Neural cell (in vitro differentiated cells): Measurements from ENCODE around the gene NFIA. TPM values are rescaled to one million over a fixed set of nuclear protein-coding genes. Genes with fewer than 3 reads are reported as not detected.

Experiments
- H2AFZ ChIP-seq: fragments of 200-600, 300-800 bp; sonication (generic), shearing (Covaris generic); 2 replicates; pipeline ENCODE4 v1.6.0; 2014; ENCODE audit warnings: low read depth, mild to moderate bottlenecking, antibody characterized with exemption, low read length, moderate library complexity
- H3F3A ChIP-seq: fragments of 200-600 bp; shearing (Covaris generic); 2 replicates; pipeline ENCODE4 v1.6.1; 2016; ENCODE audit warnings: mild to moderate bottlenecking, moderate library complexity, mixed read lengths, antibody characterized with exemption, low read length; ENCODE audit not compliant: insufficient read depth, poor library complexity, severe bottlenecking
- H3K27ac ChIP-seq: fragments of 200-600, 300-800 bp; sonication (generic), shearing (Covaris generic); 2 replicates; pipeline ENCODE4 v1.5.1; 2014; ENCODE audit warnings: mild to moderate bottlenecking, low read length, moderate library complexity
- H3K27me3 ChIP-seq: fragments of 300-800, 200-600 bp; sonication (generic), shearing (Covaris generic); 2 replicates; pipeline ENCODE4 v1.6.0; 2014; ENCODE audit warnings: mild to moderate bottlenecking, low read depth, low read length, moderate library complexity; ENCODE audit not compliant: insufficient read depth
- H3K36me3 ChIP-seq: fragments of 300-800, 200-600 bp; sonication (generic), shearing (Covaris generic); 2 replicates; pipeline ENCODE4 v1.5.1; 2014; ENCODE audit warnings: mild to moderate bottlenecking, antibody characterized with exemption, low read length, moderate library complexity; ENCODE audit not compliant: insufficient read depth
- H3K4me2 ChIP-seq: fragments of 300-800, 200-600 bp; sonication (generic), shearing (Covaris generic); 2 replicates; pipeline ENCODE4 v1.6.0; 2014; ENCODE audit warnings: mild to moderate bottlenecking, low read length
- H3K4me3 ChIP-seq: fragments of 300-800, 200-600 bp; sonication (generic), shearing (Covaris generic); 2 replicates; pipeline ENCODE4 v1.5.1; 2014; ENCODE audit warnings: mild to moderate bottlenecking, low read length, moderate library complexity
- H3K79me2 ChIP-seq: fragments of 200-600 bp; shearing (Covaris generic); replicated peaks from 2 replicates; pipeline ENCODE4 v1.6.0; 2014; ENCODE audit warnings: mild to moderate bottlenecking, low read length, moderate library complexity; ENCODE audit not compliant: insufficient read depth
- H3K9ac ChIP-seq: fragments of 300-800, 200-600 bp; sonication (generic), shearing (Covaris generic); 2 replicates; pipeline ENCODE4 v1.6.1; 2016; ENCODE audit warnings: mild to moderate bottlenecking, low read length, mixed read lengths
- H3K9me2 ChIP-seq: fragments of 200-600 bp; shearing (Covaris generic); 2 replicates; pipeline ENCODE4 v1.6.1; 2016; ENCODE audit warnings: mild to moderate bottlenecking, low read length, mixed read lengths; ENCODE audit not compliant: insufficient read depth
- H3K9me3 ChIP-seq: fragments of 200-600, 300-800 bp; sonication (generic), shearing (Covaris generic); 2 replicates; pipeline ENCODE4 v1.6.1; 2016; ENCODE audit warnings: mild to moderate bottlenecking, mixed run types, low read length, moderate library complexity, mixed read lengths
- H4K20me1 ChIP-seq: fragments of 200-600 bp; shearing (Covaris generic); 2 replicates; pipeline ENCODE4 v1.6.1; 2016; ENCODE audit warnings: mild to moderate bottlenecking, mixed run types; ENCODE audit not compliant: insufficient read depth
- EP300 ChIP-seq: fragments of 450-650 bp; conservative IDR thresholded peaks from 2 replicates; pipeline ENCODE4 v1.6.1; 2014; ENCODE audit warnings: antibody characterized with exemption, mild to moderate bottlenecking, moderate library complexity; ENCODE audit not compliant: poor library complexity, severe bottlenecking
- EZH2 ChIP-seq: fragments of 200-600, 300-800 bp; shearing (Covaris generic), sonication (generic); IDR thresholded peaks from 2 replicates; pipeline ENCODE4 v1.6.1; 2014; ENCODE audit warnings: antibody characterized with exemption, low read length, borderline replicate concordance, mild to moderate bottlenecking; ENCODE audit not compliant: insufficient read depth, poor library complexity, severe bottlenecking
- MXI1 ChIP-seq: fragments of 450-650 bp; conservative IDR thresholded peaks from 2 replicates; pipeline ENCODE4 v1.6.1; 2014; ENCODE audit warnings: antibody characterized with exemption, mild to moderate bottlenecking; ENCODE audit not compliant: poor library complexity, severe bottlenecking
- POLR2AphosphoS5 ChIP-seq: IDR thresholded peaks from 2 replicates; pipeline ENCODE4 v1.6.1; 2012
- RAD21 ChIP-seq: fragments of 450-650 bp; conservative IDR thresholded peaks from 2 replicates; pipeline ENCODE4 v1.6.1; 2014; ENCODE audit warnings: antibody characterized with exemption, mild to moderate bottlenecking, moderate library complexity
- SMC3 ChIP-seq: fragments of 450-650 bp; conservative IDR thresholded peaks from 2 replicates; pipeline ENCODE4 v1.6.1; 2014; ENCODE audit warnings: antibody characterized with exemption, mild to moderate bottlenecking, moderate library complexity; ENCODE audit not compliant: poor library complexity
- TAF1 ChIP-seq: IDR thresholded peaks from 2 replicates; pipeline ENCODE4 v1.6.1; 2012; ENCODE audit warnings: low read depth
- polyA plus RNA-seq: library from polyadenylated mRNA; depleted of rRNA; stranded (reverse); fragments of >200 nt; gene quantifications from 2 replicates; pipeline ENCODE4 v1.2.3, GENCODE V29; 2014
- TF ChIP-seq, protein P1 (sequence below): fragments of 450-650 bp; IDR thresholded peaks from 2 replicates; pipeline ENCODE4 v1.5.1; 2014; ENCODE audit warnings: antibody characterized with exemption, mild to moderate bottlenecking, moderate library complexity; ENCODE audit not compliant: poor library complexity, severe bottlenecking
- TF ChIP-seq, protein P2 (sequence below): IDR thresholded peaks from 2 replicates; pipeline ENCODE4 v1.6.1; 2012; ENCODE audit warnings: borderline replicate concordance

Gene NFIA
- polyA plus RNA-seq, 1 donor from 2014 or later = 0.47 TPM

DNA sequence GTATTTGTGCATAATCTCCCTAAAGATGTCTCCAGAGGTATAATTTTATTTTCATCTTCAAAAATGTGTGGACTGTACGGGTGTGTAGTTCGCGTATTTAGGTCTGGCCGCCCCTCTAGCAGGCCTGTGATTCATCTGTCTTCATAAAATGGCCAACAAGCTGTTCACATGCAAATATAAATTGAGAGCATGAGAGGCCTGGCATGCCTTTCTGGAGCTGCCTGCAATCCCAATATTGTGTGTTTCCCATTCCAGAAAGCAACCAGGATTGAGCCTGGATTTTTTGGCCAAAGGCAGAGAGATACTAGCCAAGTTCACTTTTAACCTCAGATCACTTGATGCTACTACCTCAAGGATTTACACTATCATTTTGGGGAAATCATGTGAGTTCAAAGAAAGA lies 197.2 kb downstream of the NFIA start:
- Histone ChIP-seq H3K9ac (no peak overlapping the region), H3K27me3 (no peaks in the 10 kb centered on the region), H4K20me1 (no peaks in the 10 kb centered on the region), H3K36me3 (no peaks in the 10 kb centered on the region), H3K4me2 (no peak overlapping the region), H3F3A (no peaks in the 10 kb centered on the region), H3K79me2 (no peaks in the 10 kb centered on the region), H3K9me3 (no peaks in the 10 kb centered on the region), H3K4me3 (no peak overlapping the region), H3K9me2 (no peaks in the 10 kb centered on the region), H2AFZ (no peak overlapping the region), H3K27ac (no peak overlapping the region)
- TF ChIP-seq EP300 (no peak), SMC3 (no peak), TAF1 (no peak), POLR2AphosphoS5 (no peak), RAD21 (no peak), EZH2 (no peak), MXI1 (no peak)
- TF ChIP-seq, protein P1, sequence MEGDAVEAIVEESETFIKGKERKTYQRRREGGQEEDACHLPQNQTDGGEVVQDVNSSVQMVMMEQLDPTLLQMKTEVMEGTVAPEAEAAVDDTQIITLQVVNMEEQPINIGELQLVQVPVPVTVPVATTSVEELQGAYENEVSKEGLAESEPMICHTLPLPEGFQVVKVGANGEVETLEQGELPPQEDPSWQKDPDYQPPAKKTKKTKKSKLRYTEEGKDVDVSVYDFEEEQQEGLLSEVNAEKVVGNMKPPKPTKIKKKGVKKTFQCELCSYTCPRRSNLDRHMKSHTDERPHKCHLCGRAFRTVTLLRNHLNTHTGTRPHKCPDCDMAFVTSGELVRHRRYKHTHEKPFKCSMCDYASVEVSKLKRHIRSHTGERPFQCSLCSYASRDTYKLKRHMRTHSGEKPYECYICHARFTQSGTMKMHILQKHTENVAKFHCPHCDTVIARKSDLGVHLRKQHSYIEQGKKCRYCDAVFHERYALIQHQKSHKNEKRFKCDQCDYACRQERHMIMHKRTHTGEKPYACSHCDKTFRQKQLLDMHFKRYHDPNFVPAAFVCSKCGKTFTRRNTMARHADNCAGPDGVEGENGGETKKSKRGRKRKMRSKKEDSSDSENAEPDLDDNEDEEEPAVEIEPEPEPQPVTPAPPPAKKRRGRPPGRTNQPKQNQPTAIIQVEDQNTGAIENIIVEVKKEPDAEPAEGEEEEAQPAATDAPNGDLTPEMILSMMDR = no peak
- TF ChIP-seq, protein P2, sequence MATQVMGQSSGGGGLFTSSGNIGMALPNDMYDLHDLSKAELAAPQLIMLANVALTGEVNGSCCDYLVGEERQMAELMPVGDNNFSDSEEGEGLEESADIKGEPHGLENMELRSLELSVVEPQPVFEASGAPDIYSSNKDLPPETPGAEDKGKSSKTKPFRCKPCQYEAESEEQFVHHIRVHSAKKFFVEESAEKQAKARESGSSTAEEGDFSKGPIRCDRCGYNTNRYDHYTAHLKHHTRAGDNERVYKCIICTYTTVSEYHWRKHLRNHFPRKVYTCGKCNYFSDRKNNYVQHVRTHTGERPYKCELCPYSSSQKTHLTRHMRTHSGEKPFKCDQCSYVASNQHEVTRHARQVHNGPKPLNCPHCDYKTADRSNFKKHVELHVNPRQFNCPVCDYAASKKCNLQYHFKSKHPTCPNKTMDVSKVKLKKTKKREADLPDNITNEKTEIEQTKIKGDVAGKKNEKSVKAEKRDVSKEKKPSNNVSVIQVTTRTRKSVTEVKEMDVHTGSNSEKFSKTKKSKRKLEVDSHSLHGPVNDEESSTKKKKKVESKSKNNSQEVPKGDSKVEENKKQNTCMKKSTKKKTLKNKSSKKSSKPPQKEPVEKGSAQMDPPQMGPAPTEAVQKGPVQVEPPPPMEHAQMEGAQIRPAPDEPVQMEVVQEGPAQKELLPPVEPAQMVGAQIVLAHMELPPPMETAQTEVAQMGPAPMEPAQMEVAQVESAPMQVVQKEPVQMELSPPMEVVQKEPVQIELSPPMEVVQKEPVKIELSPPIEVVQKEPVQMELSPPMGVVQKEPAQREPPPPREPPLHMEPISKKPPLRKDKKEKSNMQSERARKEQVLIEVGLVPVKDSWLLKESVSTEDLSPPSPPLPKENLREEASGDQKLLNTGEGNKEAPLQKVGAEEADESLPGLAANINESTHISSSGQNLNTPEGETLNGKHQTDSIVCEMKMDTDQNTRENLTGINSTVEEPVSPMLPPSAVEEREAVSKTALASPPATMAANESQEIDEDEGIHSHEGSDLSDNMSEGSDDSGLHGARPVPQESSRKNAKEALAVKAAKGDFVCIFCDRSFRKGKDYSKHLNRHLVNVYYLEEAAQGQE = no peak

DNA sequence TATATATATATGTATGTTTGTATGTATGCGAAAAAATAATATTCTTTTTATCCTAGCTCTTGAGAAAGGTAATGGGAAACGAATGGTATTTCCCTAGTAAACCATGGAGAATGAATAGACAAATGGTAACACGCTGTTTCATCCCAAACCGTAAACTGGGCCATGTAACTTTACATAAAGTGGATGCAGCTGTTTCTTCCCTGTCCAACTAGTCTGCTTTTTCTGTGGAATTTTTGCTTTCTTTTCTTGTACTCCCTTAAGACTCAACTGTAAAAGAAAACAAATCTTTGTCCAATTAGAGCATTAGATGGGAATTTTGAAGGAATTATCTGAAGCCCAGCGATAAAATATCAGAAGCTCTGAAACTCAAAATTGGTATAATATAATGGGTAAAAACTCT lies 198.1 kb downstream of the NFIA start:
- Histone ChIP-seq H3F3A (no peaks in the 10 kb centered on the region), H3K27me3 (no peaks in the 10 kb centered on the region), H3K9me2 (no peaks in the 10 kb centered on the region), H3K9ac (no peak overlapping the region), H4K20me1 (no peaks in the 10 kb centered on the region), H3K36me3 (no peaks in the 10 kb centered on the region), H2AFZ (no peak overlapping the region), H3K4me2 (no peak overlapping the region), H3K9me3 (no peaks in the 10 kb centered on the region), H3K4me3 (no peak overlapping the region), H3K79me2 (no peaks in the 10 kb centered on the region), H3K27ac (no peak overlapping the region)
- no peak for TF ChIP-seq EZH2
- TF ChIP-seq RAD21 = no peak
- TF ChIP-seq EP300 = no peak
- TF ChIP-seq, protein P2 = no peak
- TF ChIP-seq, protein P1 = no peak
- no peak for TF ChIP-seq TAF1
- no peak for TF ChIP-seq POLR2AphosphoS5
- no peak for TF ChIP-seq MXI1
- TF ChIP-seq SMC3 = no peak
